HEK293 (cell line): ENCODE measurements around the gene GIPC2.

ENCODE experiments used
- TSHZ1 ChIP-seq: fragments of 450-650 bp; formaldehyde crosslinking; IDR thresholded peaks from 2 replicates; pipeline ENCODE4 v1.5.1; 2016; ENCODE audit warnings: missing biosample characterization, missing genetic modification characterization, borderline replicate concordance
- ZBTB49 ChIP-seq: fragments of 450-650 bp; formaldehyde crosslinking; IDR thresholded peaks from 2 replicates; pipeline ENCODE4 v1.5.1; 2016; ENCODE audit warnings: missing biosample characterization, missing genetic modification characterization, low read depth
- ZNF114 ChIP-seq: fragments of 450-650 bp; formaldehyde crosslinking; IDR thresholded peaks from 2 replicates; pipeline ENCODE4 v1.5.0; 2017; ENCODE audit warnings: missing biosample characterization, missing genetic modification characterization
- ZNF324 ChIP-seq: fragments of 450-650 bp; formaldehyde crosslinking; IDR thresholded peaks from 2 replicates; pipeline ENCODE4 v1.5.1; 2016; ENCODE audit warnings: missing biosample characterization, missing genetic modification characterization
- ZNF501 ChIP-seq: fragments of 450-650 bp; formaldehyde crosslinking; IDR thresholded peaks from 2 replicates; pipeline ENCODE4 v1.5.1; 2016; ENCODE audit warnings: missing biosample characterization, missing genetic modification characterization
- ZNF530 ChIP-seq: fragments of 450-650 bp; formaldehyde crosslinking; IDR thresholded peaks from 2 replicates; pipeline ENCODE4 v1.5.1; 2016; ENCODE audit warnings: low read depth, missing biosample characterization, missing genetic modification characterization
- ZNF561 ChIP-seq: fragments of 450-650 bp; IDR thresholded peaks from 2 replicates; pipeline ENCODE4 v1.5.1; 2018; ENCODE audit warnings: missing biosample characterization, missing genetic modification characterization, borderline replicate concordance
- TF ChIP-seq, protein P1 (sequence below): fragments of 450-650 bp; formaldehyde crosslinking; IDR thresholded peaks from 2 replicates; pipeline ENCODE4 v1.5.1; 2016; ENCODE audit warnings: missing biosample characterization, missing genetic modification characterization

DNA sequence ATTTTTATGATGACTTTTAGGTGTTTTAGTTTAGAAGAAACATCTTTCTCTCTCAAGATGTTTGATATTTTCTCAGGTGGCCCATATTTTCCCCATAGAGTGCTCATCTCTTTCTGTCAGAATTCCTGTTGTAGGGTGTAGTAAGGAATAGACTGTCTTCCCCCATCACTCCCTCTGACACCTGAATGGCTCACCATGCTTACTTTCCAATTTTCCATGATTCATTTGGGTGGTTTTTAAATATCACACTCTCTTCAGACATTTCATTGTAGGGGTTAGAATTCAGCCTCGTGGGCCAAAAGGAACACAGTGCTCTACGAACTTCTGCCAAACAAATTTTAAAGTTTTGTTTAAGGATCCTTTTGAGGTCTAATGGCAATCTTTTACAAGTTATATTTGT, 24.0 kb downstream of the GIPC2 start:
- no peak for TF ChIP-seq ZNF324 (tag by site-specific recombination)
- TF ChIP-seq ZNF561 (tag by site-specific recombination) = no peak
- TF ChIP-seq, protein P1, sequence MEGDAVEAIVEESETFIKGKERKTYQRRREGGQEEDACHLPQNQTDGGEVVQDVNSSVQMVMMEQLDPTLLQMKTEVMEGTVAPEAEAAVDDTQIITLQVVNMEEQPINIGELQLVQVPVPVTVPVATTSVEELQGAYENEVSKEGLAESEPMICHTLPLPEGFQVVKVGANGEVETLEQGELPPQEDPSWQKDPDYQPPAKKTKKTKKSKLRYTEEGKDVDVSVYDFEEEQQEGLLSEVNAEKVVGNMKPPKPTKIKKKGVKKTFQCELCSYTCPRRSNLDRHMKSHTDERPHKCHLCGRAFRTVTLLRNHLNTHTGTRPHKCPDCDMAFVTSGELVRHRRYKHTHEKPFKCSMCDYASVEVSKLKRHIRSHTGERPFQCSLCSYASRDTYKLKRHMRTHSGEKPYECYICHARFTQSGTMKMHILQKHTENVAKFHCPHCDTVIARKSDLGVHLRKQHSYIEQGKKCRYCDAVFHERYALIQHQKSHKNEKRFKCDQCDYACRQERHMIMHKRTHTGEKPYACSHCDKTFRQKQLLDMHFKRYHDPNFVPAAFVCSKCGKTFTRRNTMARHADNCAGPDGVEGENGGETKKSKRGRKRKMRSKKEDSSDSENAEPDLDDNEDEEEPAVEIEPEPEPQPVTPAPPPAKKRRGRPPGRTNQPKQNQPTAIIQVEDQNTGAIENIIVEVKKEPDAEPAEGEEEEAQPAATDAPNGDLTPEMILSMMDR (tag by site-specific recombination) = no peak
- TF ChIP-seq TSHZ1 (tag by site-specific recombination) = no peak
- TF ChIP-seq ZNF114 (tag by site-specific recombination) = no peak
- no peak for TF ChIP-seq ZBTB49 (tag by site-specific recombination)
- no peak for TF ChIP-seq ZNF530 (tag by site-specific recombination)
- TF ChIP-seq ZNF501 (tag by site-specific recombination) = no peak
